Testis (tissue), 2 donors: ENCODE data around the gene TBC1D21.

ENCODE experiments used
- POLR2A ChIP-seq: fragments of 450-650 bp; IDR thresholded peaks from one replicate; pipeline ENCODE4 v1.6.1; 2017; ENCODE audit warnings: antibody characterized with exemption, mild to moderate bottlenecking, moderate library complexity
- TF ChIP-seq, protein P1 (sequence below), 3 experiments: fragments of 450-650 bp in 2 of 3; fragments of 200-600 bp in 1 of 3; sonication (generic) in 1 of 3; IDR thresholded peaks; one replicate each; pipeline ENCODE4 v1.5.1; 2016 to 2019; ENCODE audit warnings: antibody characterized with exemption in 3 of 3, mild to moderate bottlenecking in 2 of 3, moderate library complexity in 1 of 3

- TF ChIP-seq, protein P1, sequence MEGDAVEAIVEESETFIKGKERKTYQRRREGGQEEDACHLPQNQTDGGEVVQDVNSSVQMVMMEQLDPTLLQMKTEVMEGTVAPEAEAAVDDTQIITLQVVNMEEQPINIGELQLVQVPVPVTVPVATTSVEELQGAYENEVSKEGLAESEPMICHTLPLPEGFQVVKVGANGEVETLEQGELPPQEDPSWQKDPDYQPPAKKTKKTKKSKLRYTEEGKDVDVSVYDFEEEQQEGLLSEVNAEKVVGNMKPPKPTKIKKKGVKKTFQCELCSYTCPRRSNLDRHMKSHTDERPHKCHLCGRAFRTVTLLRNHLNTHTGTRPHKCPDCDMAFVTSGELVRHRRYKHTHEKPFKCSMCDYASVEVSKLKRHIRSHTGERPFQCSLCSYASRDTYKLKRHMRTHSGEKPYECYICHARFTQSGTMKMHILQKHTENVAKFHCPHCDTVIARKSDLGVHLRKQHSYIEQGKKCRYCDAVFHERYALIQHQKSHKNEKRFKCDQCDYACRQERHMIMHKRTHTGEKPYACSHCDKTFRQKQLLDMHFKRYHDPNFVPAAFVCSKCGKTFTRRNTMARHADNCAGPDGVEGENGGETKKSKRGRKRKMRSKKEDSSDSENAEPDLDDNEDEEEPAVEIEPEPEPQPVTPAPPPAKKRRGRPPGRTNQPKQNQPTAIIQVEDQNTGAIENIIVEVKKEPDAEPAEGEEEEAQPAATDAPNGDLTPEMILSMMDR (IDR thresholded peaks at IDR 0.05) = no peak
- no peak for TF ChIP-seq POLR2A
Measured at GRCh38 chr15:73905225-73905827, 32.0 kb downstream of the TBC1D21 start.
